Right ventricle myocardium superior (tissue), 1 donor: ENCODE results near the gene TIMM8A. TPM values are rescaled to one million over a fixed set of nuclear protein-coding genes. Genes with fewer than 3 reads are reported as not detected.

Experiments
- ATAC-seq: fragments of 200-7000 bp; cut with Tn5 transposase; one replicate; pipeline ENCODE4 v1.9.1; 2020; ENCODE audit warnings: mild to moderate bottlenecking; ENCODE audit not compliant: poor library complexity
- DNase-seq: peaks from one replicate; pipeline ENCODE4 v3.0.0-alpha.2; 2020
- intact Hi-C: fragments of 100-400 bp; cut with DNase I; formaldehyde crosslinking; loops from one replicate; pipeline ENCODE4 v1.11.2; 2022
- long read RNA-seq: library from polyadenylated mRNA; unstranded; transcript quantifications from one replicate; pipeline ENCODE4 v2.0.0, GENCODE V29; 2021
- total RNA-seq: library from RNA; stranded (reverse); fragmentation: NEBNext Ultra II Directional; extraction: Animal tissue kit (Norgen Biotek cat#: 25700); gene quantifications from one replicate; pipeline ENCODE4 v1.2.1, GENCODE V29; 2021
- donor health status: DM: no; HTN: yes; CAD: no; lungs with severe emphysema.

TIMM8A gene
- 20.3 TPM for total RNA-seq
- long read RNA-seq, transcript TIMM8A-205 (2 exons, 1,194 nt) = major isoform, 8 of 8 reads
- long read RNA-seq, partial matches to known transcripts = 0 of 8 reads
- long read RNA-seq, other reads (novel, unspliced or antisense) = 0 of 8 reads

DNA sequence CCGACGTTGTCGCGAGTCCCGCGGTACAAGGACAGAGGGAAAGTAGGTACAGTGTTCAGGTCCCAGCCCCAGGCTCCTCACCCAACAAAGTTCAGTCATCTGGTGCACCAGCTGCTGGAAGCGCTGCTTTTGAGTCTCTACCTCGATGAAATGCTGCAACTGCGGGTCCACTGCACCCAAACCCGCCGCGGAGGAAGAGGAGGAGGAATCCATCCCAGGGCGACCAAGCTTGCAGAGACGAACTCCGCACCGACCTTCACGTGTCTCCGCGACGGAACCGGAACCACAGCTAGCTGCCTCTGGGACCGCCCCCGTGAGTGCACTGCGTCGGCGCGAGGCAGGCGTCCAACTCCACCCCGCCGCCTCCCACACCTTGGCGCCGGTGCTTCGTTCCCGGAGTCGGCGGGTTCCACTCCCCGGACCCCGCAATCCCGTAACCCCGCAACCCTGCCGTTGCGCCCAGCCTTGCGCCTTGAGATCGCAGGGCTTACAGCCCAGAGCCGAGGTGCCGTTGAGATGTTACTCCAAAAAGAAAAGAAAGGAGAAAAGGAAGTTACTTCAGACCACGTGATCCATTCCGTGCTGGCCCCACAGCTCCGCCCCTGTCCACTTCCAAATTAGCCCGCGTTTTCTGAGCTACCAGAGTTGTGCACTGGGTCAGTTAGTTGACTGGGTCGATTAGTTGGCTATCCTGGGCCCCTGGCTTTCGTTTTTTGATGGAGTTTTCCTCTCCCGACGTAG, at the start of gene TIMM8A:
Gene TIMM8A (minus strand): TSS at position 291 of the 741 bp plus-strand sequence. CDS start 78 bp downstream, at position 213.
- ATAC-seq = peak; percentile 99
- intact Hi-C loops = no loop called here
- DNase-seq = peak; percentile 87

- DNase-seq = no peak
- ATAC-seq = no peak
- intact Hi-C loops = no loop called here
Observed at GRCh38 chrX:101397779-101398178, 49.2 kb upstream of the TIMM8A start.

- intact Hi-C loops = no loop called here
- DNase-seq (no peak), ATAC-seq (no peak)
Observed at GRCh38 chrX:101395789-101396188, 47.2 kb upstream of the TIMM8A start.

DNA sequence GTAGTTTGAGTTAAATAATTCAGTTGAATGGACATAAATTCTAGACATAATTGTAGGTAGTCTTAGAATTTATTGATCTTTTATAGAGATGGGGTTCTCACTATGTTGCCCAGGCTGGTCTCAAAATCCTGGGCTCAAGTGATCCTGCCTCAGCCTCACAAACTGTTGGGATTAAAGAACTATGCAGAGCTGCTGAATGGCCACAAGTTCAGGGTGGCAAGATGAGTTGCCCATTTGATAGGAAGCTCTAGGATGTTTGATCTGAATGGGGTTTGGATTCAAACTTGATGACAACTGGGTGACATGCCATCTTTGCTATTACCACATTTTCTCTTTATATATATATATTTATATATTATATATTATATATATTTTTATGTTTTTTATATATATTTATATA, 45.8 kb upstream of the TIMM8A start:
- ATAC-seq = no peak
- no peak for DNase-seq
- intact Hi-C loops = no loop called here

- intact Hi-C loops = no loop called here
- no peak for DNase-seq
- ATAC-seq = no peak
Observed at GRCh38 chrX:101393530-101394305, 45.2 kb upstream of the TIMM8A start.

- DNase-seq (no peak), ATAC-seq (no peak)
- intact Hi-C loops = no loop called here
Observed at GRCh38 chrX:101391831-101392230, 43.3 kb upstream of the TIMM8A start.

GRCh38 chrX:101390664-101391525, 42.4 kb upstream of the TIMM8A start, which contains the start of gene RPL36A:
RPL36A (plus strand) TSS chrX:101391011; CDS start chrX:101391044, 33 bp downstream.
- intact Hi-C loops = no loop called here
- ATAC-seq (peak; percentile 99), DNase-seq (peak; percentile 93)

- intact Hi-C loops = no loop called here
- no peak for ATAC-seq
- DNase-seq = no peak
Observed at GRCh38 chrX:101388604-101389003, 40.1 kb upstream of the TIMM8A start.

- DNase-seq = no peak
- intact Hi-C loops = no loop called here
Observed at GRCh38 chrX:101386542-101386885, 38.0 kb upstream of the TIMM8A start.

DNA sequence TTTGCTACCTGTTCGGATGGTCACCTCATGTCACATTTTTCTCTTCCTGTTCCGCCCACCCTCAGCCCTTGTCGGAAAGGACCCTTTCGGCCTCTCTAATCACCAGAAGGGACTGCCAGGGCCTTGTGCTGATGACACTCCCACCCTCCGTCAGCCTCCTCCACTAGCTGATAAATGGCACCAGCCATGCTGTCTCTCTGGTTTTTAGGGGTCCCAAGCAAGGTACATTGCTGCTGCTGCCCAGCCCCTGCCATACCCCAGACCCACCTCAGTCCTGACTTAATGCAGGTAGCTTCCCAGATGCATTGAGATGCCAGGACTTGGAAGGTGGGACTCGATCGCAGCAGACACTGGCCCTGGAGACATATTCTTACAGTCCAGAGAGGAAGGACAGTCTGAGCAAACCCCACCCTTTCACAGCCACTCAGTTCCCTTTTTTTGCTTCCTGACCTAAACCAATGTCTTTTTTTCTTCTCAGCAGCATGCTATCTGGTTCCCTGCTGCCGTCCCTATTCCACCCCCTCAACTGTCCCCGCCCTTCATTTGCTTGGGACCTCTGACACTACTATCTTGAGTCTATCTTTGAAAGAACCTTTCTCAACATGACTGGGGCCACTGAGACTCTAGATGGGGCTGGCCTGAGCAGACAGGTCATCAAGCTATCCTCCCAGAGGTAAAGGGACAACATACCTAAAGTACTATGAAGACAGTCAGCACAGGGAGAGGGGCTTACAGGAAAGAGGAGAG, 37.4 kb upstream of the TIMM8A start, which contains the start of gene BTK:
Gene BTK (minus strand): TSS at position 397 of the 747 bp plus-strand sequence. CDS start 10,907 bp downstream, outside the sequence.
- DNase-seq = no peak
- no peak for ATAC-seq
- intact Hi-C loops = no loop called here

More at GRCh38 chrX:101386542-101386885, 38.0 kb upstream of the TIMM8A start:
- no peak for ATAC-seq

DNA sequence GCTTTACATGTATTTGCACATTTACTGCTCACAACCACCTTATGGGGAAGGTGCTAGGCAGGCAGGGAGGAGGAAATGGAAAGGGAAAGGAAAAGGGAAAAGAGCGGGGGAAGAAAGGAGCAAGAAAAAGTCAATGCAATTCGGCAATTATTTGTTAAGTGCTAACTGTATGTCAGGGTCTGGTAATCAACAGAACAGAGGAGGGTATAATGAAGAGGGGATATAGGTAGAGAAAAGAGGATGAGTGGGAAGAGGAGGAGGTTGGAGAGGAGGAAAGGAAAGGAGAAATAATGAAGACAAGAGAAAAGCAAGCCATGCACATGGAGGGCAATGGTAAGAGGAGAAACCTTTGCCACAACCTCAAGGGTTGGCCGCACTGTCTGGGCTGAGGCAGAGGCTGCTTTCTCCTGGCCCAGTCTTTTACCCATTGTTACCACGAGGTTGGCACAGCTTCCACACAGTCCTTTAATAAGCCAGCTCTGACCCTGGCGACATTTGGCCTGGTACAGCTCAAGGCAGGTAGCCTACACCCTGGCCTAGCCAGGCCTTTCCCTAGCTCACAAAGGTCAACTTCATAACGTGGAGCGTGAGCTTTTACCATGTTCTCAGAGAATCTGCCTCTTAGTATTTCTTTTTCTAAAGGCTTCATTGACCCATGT, 36.6 kb upstream of the TIMM8A start:
- DNase-seq (no peak), ATAC-seq (no peak)
- intact Hi-C loops = no loop called here

DNA sequence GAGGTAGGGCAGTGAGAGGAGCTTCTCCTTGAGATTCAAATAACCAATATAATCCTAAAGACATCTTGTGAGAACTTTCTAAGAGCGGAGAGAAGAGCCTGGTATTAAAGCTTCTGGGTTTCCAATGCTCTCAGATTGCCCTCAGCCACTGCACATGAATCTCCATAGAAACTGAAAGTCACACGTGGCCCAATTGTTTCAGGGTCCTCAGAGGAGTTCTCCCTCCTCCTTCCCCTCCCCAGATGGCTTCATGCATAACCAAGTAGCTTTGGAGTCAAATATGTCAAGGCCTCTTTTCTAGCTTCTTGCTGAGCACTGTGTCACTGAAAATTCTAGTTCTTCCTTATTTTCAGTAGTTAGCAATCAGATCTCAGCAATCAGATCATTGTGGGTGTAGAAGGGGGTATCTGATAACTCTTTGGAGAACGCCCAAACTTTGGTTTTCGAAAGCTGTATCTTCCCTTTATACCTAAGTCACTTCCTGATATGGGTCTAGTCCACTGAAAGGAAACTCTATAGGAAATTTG, 35.2 kb upstream of the TIMM8A start:
- ATAC-seq = no peak
- intact Hi-C loops = no loop called here
- no peak for DNase-seq

- intact Hi-C loops = no loop called here
- DNase-seq (no peak), ATAC-seq (no peak)
Observed at GRCh38 chrX:101377547-101377946, 29.0 kb upstream of the TIMM8A start.

DNA sequence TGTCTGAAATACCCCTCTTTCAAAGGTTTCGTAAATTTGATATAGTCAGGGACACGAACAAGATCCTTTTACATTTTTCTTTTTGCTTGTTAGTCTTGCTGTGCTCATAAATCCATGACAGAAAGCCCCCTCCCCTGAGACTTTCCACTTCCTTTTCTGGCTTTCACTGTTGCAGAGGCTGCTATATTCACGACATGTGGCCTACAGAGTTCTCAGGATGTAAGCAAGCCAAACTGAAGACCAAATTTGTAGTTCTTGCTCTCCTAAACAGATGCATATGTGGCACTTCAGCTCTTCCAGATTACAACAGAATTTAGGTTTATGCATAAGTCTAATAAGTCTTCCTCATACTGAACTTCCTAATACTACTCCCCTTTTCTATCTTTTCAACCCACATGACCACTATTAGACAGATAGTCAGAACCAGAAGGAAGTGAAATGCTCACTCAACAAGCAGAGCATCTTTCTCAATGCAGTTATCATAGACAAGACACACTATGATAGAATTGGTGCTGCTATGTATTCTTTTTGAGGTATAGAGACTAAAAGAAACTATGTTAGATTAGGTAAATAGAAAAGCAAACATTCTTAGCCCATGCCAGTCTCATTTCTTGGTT, 22.5 kb upstream of the TIMM8A start:
- ATAC-seq (no peak), DNase-seq (no peak)
- intact Hi-C loops = no loop called here

DNA sequence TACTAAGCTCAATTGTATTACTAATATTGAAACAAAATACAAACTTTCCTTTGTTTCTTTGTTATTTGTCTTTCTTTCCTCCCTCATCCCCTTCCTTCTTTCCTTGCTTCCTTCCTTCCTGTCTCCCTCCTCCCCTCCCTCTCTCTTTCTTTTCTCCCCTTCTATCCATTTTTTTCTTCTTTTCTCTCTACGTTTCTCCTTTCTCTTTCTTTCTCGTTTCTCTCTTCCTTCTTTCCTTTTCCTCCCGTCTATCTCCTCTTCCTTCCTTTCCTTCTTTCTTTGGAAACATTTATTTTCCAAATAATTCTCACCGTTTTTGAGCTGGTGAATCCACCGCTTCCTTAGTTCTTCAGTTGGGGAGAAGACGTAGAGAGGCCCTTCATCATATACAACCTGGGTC, 21.1 kb upstream of the TIMM8A start:
- intact Hi-C loops = no loop called here
- no peak for DNase-seq
- no peak for ATAC-seq

DNA sequence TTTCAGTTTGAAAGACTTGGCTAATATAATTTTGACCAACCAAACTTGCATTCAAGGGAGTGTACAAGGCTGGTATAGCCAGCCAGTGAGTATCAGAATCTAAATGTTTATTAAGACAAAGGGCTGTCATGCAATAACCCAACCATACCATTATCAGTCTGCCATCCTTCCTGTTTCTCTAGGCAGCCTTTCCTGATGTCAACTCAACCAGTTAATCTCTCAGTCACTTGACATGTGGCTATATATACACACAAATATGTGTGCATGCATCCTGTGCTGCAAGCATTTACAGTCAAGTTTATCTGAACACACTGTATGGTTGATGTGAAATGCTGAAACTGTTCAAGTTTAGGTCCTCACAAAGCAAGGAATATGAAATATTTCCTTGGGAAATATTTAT, 20.3 kb upstream of the TIMM8A start:
- intact Hi-C loops = no loop called here
- ATAC-seq = no peak
- no peak for DNase-seq

GRCh38 chrX:101365301-101365795, 16.8 kb upstream of the TIMM8A start:
- intact Hi-C loops = no loop called here
- DNase-seq = no peak
- ATAC-seq = no peak
